ENCODE measurements around the gene RASSF3.
"Not testable (repeated sequence)": the region's sequence is repeated elsewhere in the genome, so short reads cannot be mapped to it uniquely, and the experiment has no call there.

Gene RASSF3

DNA sequence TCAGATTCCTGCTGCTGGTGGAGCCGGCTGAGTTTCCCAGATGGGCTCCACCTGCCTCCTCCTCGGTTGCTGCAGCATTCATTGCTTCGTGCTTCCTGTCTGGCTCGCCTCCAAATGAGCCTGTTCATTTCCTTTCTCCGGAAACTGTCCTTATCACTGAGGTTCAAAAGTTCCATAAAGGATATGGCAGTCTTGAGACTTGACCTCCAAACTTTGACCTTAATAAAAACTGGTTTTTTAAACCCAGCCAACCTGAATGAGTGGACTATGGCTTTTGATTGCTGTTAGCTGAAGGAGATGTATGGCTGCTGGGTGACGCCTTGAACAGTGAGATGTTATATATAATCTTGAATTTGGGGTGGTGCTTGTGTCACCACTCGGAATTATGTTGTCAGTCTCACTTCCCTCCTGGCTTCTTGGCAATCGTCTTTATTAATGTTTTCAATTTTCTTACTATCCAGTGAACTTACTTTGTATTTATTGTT is 62.7 kb downstream of the RASSF3 start:
- no peak for DNase-seq

DNA sequence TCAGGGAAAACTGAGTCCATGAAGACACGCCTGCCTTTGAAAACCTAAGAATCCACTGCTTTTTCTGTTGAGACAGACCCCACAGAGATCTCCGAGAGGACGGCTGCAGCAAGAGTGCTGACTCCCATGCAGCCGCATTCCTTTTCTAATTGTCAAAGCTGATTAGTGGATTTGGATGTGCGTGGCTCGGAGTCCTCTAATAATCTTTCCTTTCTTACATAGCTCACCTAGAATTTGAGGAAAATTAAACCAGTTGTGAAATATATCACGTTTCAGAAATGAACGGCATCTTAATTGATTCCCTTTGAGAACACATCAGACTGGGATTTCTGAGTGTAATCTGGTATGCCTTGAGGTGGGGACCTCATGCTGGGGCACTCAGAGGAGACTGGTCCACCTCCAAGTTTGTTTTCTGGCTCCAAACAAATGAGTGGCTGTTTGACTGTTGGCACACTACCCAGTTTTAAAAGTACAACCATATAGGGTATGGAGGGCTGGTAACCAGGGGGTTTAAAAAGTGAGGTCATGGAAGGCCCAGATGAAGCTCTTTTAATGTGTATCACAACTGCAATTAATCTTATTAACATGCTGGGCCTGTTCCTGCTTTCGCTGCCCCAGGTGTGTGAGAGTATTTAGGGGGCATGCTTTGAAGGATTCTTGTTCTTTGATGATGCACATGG is 63.3 kb downstream of the RASSF3 start:
- DNase-seq = no peak

DNA sequence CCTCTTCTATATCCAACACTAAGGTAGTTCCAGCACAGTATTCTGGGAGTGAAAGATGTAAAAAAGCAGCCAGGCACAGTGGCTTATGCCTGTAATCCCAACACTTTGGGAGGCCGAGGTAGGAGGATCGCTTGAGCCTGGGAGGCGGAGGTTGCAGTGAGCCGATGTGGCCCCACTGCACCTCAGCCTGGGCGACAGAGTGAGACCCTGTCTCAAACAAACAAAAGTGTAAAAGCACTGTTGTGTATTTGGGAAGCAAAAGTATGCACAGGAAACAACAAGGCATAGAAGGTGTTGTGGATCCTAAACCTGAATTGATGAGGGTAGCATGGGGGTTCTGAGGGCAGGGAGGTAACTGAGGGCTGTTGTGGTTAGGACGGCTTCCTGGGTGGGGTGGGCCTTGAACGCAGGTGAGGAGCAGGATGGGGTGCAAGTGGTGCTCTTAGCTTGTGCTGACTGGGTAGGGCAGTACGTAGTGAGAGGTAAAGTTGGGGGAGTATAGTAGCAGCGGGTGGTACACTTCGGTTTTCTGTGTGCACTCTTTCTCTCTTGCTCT is 64.2 kb downstream of the RASSF3 start:
- no peak for DNase-seq

DNA sequence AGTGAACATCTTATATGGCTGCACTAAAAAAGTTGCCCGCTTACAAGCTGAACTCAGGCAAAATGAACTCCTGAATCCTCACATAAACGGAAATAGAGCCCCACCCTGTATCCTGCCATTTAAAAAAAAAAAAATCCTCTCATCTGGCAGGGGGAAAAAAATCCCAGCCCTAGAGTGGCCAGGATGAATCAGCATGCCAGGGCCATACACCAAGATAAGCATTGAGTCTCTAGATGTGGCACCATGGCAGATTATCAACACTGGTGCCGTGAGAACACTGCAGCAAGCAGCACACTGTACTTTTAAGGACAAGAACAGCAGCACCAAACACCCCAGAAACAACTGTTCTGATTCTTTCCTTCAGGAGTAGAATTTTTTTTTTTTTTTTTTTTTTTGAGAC is 65.5 kb downstream of the RASSF3 start:
- DNase-seq = no peak

DNA sequence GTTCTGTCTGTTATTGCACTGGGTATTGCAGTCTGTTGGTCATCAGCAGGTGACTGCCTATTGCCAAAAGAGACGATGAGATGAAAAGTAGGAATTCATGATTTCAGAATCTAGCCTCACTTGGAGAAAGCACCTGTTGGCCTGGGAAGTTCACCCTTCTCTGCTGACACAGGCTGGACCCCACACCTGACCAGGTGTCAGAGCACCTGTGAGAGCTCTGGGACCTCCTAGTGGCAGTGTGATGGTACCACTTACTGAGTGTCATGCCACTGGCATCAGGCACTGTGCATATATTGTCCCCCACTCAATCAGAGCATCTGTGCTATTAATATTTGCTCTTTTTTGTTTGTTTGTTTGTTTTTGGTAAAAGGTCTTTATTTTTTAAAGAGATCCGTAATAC is 68.0 kb downstream of the RASSF3 start:
- no peak for DNase-seq

DNA sequence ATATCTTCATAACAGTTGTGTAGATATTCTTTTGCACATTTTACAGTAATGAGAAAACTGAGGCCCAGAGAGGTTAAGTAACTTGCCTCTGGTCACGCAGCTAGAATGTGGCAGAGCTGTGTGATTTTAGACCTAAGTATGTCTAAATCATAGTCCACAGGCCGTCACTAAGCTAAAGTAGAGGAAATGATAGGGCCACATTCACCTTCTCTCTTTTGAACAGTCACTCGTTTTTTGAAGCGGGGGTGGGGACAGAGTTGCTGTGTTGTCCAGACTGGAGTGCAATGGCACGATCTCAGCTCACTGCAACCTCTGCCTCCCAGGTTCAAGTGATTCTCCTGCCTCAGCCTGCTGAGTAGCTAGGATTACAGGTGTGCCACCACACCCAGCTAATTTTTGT is 68.5 kb downstream of the RASSF3 start:
- no peak for DNase-seq

DNA sequence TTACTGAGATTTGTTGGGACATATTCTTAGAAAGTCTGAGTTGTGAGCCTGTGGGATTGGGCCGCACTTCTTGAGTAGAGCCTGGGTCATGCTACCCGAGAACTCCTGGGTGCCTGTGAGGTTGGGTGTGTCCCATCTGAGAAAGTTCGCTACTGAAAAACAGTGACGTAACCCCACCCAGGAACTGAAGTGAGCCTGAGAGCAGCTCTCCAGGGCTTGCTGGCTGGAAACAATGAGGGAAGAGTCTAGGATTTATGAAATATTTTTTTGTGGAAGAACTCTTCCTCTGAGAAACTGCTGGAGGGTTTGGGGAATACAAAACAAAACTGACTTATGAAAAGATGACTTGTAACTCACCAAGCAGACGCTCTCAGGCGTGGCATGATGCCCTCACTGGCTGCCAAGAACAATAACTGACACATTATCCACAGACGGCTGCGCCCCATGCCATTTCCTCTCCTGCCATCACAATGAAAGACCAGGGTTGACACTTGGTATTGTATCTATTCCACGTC is 69.2 kb downstream of the RASSF3 start:
- DNase-seq = no peak

DNA sequence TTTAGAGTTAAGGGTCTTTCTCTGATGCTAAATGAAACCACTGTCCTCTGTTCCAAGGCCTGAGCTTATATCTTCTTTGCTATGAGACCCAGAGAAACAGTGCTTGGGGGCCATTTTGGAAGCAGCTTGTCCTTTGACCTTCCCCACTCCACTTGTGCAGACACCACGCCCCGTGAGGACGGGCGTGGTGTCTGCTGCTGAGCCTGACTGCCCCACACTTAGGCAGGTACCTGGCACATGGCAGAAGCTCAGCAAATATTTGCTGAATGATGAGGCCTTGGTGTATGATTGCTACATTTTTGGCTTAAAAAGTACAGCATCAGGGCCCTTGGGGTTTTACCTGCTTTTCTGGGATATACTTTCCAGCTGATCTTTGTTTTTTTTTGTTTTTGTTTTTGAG is 69.9 kb downstream of the RASSF3 start:
- no peak for DNase-seq

DNA sequence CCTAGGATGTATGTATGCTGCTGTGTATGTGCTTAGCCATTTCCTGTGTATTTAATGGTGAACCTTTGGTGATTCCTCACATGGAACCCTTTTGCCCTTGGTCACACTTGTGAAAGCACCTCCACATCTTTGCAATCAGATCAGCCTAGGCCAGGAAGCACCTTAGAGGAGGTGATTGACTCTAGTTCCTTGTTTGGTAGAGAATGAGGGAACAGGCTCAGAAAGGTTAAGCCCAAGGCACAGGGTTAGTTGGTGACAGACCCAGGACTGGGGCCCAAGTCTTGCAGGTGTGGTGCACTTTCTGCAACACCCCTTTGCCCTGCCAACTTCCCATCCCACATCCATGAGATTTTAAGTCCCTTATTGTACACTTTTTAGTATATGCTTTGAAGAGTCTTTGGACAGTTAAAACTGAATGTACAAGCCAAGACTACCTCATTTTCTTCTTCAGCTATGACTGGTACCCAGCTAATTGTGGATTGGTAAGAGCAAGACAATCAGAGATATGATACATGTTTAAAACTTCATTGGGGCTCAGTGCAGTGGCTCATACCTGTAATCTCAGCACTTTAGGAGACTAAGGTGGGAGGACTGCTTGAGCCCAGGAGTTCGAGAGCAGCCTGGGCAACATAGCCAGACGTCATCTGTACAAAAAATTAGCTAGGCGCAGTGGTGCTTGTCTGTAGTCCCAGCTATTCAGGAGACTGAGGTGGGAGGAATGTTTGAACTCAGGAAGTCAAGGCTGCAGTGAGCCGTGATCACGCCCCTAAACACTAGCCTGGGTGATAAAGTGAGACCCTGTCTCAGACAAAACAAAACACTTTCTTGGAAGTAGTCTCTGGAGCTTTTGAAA is 71.1 kb downstream of the RASSF3 start:
- DNase-seq = no peak

DNA sequence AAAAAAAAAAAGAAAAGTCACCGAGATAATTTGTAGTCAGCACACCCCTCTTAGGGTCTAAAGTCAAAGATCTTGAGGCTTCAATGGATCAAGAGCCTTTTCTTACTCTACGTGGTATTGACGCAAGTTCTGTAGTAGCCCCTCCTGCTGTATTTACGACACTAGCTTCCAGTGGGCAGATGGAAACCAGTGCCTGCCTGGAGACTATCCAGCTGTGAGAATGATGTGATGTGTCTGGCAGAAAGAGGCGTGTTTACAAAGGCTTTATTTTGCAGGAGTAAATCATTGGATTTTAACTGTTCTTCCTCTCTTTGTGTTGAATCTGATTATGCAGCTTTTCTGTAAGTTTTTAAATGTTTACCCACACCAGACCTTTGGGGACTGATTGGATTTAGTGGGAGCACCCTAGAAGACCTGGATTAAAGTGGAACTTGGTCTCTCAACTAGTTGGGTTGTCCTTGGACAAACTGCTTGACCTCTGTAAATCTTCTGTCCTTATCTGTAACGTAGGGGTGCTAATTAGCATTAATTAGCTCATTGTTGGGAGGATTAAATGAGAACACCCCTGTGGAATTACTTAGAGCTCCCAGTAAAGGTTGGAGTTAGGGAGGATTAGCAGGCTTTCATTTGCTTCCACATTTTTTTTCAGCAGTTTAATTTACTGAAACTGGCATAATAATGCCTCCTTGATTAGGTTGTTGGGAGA is 72.4 kb downstream of the RASSF3 start:
- DNase-seq = no peak

DNA sequence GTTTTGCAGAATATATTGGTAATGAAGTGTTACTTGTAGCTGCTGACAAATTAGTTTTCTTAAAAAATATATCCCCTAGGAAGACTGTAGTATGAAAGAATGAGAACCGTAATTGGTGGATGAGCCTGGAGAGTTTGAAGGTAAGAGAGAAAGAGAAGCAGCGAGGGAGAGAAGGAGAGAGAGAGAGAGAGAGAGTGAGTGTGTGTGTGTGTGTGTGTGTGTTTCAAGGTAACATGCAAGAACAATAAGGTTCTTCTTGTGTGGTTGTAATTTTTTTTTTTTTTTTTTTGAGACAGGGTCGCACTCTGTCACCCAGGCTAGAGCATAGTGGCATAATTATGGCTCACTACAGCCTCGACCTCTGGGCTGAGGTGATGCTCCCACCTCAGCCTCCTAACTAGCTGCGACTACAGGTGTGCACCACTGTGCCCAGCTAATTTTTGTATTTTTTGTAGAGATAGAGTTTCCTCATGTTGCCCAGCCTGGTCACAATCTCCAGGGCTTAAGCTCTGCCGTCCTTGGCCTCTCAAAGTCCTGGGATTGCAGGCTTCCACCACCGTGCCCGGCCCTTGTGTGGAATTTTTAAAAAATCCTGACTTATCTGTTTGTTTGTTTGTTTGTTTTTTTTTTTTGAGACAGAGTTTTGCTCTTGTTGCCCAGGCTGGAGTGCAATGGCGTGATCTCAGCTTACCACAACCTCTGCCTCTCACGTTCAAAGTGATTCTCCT is 73.7 kb downstream of the RASSF3 start:
- no peak for DNase-seq

DNA sequence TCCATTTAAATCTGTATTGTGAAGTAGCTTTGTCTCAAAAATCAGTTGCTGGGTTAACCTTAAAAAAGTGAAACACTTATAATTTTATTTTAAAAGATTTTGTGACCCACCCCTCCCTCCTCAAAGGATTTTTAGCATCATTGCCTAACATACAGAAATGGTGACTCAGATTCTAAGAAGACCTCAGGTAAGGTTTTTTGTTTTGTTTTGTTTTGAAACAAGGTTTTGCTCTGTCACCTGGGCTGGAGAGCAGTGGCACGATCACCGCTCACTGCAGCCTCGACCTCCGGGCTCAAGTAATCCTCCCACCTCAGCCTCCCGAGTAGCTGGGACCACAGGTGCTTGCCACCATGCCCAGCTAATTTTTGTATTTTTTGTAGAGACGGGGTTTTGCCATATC is 74.8 kb downstream of the RASSF3 start:
- no peak for DNase-seq

DNA sequence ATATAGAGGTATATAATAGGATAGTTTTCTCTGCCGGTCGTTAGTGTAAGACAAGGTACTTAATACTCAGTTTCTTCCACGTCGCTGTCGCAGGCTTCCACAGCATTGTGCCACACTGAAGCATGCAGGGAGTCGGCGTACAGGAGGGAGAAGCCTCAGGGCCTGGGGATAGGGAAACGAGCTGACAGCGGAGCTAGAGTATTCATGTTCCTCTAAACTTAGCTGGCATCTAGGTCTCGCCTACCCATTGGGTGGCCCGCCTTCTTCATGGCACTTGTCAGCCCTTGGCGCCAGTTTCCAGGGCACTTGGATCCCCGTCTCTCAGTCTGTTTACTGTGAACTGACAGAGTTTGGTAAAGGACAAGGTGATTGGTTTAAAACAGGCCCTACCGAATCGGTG is 75.3 kb downstream of the RASSF3 start:
- no peak for DNase-seq

DNA sequence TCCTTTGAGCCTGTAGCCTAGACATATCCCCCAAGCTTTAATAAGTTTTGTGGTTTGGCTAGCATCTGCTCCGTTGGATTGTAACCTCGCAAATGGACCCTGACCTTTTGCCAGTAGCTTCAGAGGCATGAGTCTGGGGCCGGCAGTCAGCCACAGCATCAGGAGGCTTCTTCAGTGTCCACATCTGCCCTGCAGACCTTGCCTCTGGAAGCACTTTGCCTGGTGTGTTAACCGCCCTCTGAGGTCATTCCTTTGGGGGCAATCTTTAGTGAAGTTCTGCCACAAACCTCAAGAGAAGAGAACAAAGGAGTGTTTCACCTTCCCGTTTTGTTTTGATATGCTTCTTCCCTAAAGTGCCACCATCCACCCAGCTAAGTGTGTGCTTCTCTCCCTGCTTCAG is 77.5 kb downstream of the RASSF3 start:
- no peak for DNase-seq

DNA sequence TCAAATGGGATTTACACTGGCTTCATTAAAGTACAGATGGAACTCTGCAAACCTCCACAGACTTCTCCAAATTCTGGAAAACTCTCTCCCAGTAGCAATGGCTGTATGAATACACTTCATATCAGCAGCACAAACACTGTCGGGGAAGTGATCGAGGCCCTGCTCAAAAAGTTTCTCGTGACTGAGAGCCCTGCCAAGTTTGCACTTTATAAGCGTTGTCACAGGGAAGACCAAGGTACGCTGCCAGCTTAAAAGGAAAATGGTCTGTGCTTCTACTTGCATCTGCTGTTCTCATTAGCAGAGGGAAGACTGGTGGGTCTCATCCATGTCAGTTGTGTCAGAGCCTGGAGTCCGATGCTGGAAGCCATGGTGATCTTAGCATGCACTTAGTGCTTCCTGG is 77.9 kb downstream of the RASSF3 start:
- DNase-seq = no peak

DNA sequence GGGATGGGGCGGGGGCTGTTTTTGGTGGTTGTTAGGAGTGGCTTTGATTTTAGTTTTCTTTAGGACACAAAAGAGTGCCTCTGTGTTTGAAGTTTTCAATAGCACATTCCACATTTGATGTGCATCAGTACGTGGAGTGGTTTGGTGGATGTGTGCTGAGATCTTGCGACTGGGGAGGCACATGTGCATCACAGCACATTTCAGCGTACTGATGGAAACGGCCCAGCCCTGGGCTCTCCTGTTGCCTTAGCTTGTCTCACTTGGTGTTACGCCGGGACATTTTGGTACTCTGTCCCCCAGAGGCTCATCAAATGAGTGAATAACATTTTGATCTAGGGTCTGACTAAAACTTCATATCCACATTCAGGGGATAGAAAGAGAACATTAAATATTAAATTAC is 78.4 kb downstream of the RASSF3 start:
- DNase-seq = no peak

DNA sequence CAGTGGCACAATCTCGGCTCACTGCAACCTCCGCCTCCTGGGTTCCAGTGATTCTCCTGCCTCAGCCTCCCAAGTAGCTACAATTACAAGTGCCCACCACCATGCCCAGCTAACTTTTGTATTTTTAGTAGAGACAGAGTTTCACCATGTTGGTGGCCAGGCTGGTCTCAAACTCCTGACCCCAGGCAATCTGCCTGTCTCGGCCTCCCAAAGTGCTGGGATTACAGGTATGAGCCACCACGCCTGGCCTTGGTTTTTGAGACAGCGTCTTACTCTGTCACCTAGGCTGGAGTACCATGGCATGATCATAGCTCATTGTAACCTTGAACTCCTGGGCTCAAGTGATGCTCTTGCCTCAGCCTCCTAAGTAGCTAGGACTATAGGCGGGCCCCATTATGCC is 79.9 kb downstream of the RASSF3 start:
- not testable (repeated sequence) for DNase-seq

DNA sequence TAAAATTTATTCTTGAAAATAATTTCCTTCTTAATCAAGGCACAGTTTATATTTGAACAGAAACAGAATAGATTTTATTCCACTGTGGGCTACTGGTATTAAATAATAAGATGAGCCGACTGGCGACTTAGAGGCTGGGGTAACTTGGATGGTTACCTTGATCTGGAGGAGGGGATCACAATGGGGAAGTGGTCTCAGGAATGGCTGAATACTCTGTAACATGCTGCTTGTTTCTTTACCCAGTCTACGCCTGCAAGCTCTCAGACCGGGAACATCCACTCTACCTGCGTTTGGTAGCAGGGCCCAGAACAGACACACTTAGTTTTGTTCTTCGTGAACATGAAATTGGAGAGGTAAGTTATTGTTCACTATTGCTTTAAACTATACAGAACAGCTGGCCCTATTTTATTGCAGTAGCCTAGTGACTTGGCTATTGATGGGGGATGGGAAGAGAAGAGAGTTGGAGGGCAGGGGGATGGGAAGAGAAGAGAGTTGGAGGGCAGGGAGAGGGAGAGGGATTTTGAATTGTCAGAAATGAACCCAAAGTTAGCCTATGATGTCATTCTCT is 81.0 kb downstream of the RASSF3 start:
- DNase-seq = no peak

DNA sequence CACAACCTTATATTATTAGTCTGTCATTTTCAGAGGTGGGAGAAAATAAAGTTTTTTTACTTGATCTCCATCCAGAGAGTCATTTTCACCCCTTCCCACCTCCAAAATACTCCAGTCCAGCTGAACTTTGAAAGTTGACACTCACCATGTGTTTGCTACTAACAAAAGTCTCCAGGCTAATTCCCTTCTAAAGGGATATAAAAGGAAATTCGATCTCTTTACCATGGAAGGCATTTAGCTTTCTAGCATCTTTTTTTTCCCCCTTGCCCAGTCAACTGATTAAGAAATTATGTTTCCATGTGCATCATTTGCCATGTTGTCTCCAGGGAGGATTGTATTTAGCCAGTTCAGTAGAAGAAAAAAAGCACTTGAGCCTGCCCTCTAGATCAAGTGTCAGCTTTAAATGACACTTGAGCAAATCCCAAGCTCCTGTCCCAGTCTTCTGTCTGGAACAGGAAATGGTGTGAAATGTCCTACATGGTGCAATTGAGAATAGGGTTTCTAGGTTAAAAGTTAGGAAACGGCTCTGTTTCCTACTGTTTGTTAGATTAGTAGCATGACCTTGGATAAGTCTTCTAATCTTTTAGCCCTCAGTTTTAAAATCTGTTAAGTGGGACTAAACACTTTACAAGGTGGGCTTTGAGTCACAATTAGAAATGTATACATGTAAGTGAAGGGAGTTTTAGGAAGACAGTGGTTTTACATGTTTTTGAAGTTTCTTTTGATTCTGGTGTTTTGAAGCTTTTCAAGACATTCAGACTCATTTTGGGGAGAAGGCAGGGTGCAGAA is 81.7 kb downstream of the RASSF3 start:
- DNase-seq = no peak

DNA sequence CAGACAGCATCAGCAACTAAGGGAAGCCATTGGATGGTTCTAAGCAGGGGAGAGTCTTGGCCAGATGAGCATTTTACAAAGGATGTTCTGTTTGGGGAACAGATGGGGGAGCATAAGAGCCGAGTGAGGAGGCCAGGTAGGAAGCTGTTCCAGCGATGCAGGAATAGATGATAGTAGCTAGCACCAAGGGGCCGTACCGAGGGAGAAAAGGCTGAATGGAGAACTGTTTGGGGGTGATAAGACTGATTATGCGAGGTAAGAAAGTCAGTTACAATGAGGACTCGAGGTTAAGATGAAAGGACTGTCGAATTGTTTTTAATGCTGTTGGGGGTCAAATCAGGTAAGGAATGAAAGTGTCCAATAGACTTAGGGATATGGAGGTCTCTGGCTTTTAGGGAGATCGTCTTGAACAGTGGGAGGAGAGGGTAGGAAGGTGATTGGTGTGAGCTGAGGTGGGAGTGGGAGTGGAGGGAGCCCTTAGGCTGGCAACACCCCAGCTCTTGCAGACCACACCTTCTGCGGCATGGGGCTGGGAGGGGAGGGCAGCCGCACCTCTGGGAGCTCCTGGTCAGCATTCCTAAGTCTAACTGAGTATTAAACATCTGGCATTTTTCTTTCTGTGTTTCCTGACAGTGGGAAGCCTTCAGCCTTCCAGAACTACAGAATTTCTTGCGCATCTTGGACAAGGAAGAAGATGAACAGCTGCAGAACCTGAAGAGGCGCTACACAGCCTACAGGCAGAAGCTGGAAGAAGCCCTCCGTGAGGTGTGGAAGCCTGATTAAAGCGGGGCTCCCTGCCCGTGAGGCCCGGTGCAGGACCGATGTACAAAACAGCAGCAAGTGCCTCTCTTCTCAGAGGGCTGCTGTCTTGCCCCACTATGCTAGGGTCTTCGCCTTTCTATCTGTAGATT is 84.1 kb downstream of the RASSF3 start:
- DNase-seq = no peak

Measured in activated CD8-positive, alpha-beta memory T cell treated with anti-CD3 and anti-CD28 coated beads, Interleukin-2, amount 50 U/mL, for 48 hours (primary cell).